ENCODE data around the gene RET. TPM values are rescaled to one million over a fixed set of nuclear protein-coding genes. Genes with fewer than 3 reads are reported as not detected.

The RET gene
- total and polyA plus RNA-seq, 2 of the 8 experiments (the other 6 are each of a cell fraction or from before 2014, with no cell fraction given): 6.7 to 8.4 TPM

DNA sequence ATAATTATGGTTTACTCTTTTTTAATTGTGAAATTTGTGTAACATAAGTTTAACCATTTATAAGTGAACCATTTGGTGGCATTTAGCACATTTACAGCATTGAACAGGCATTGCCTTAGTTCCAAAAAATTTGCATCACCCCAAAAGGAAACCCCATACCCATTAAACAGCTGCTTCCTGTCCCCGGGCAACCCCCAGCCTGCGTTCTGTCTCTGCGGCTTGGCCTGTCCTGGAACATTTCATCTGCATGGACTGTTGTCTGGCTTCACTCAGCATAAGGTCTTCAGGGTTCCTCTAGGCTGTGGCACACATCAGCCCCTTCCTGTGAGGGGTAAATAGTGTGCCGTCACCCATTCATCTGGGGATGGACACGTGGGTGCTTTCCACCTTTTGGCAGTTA is 6.9 kb downstream of the RET start (continued):
- no peak for TF ChIP-seq HDAC2 (IDR thresholded peaks at IDR 0.05; ENCODE audit: borderline replicate concordance in 1 of 2, low read depth in 2 of 2, low read length in 2 of 2)
- TF ChIP-seq FOSL1 (IDR thresholded peaks at IDR 0.05; ENCODE audit: insufficient read depth, low read depth, low read length): no peak

Data from H1 (cell line).